MM.1S (cell line): ENCODE data around the gene ROR2.

Experiments used
- DNase-seq: peaks from one replicate; pipeline ENCODE4 v3.0.0-alpha.2; 2015
- H2AFZ ChIP-seq: fragments of 300-600 bp; sonication (generic); 2 replicates; pipeline ENCODE4 v1.6.0; 2016; ENCODE audit warnings: antibody characterized with exemption, low read length
- H3F3A ChIP-seq: fragments of 300-600 bp; sonication (generic); 2 replicates; pipeline ENCODE4 v1.6.1; 2016; ENCODE audit warnings: mild to moderate bottlenecking, antibody characterized with exemption, low read length, moderate library complexity, mixed read lengths; ENCODE audit not compliant: insufficient read depth
- H3K27ac ChIP-seq: fragments of 300-600 bp; sonication (generic); 2 replicates; pipeline ENCODE4 v1.5.1; 2016; ENCODE audit warnings: mild to moderate bottlenecking, low read length
- H3K27me3 ChIP-seq: fragments of 300-600 bp; sonication (generic); replicated peaks from 2 replicates; pipeline ENCODE4 v1.6.0; 2016; ENCODE audit warnings: low read length; ENCODE audit not compliant: insufficient read depth
- H3K36me3 ChIP-seq: fragments of 300-600 bp; sonication (generic); replicated peaks from 2 replicates; pipeline ENCODE4 v1.6.1; 2016; ENCODE audit warnings: mild to moderate bottlenecking, low read length, mixed read lengths; ENCODE audit not compliant: insufficient read depth
- H3K4me1 ChIP-seq: fragments of 300-600 bp; sonication (generic); 2 replicates; pipeline ENCODE4 v1.6.1; 2016; ENCODE audit warnings: low read length, mixed read lengths
- H3K4me2 ChIP-seq: fragments of 300-600 bp; sonication (generic); 2 replicates; pipeline ENCODE4 v1.6.0; 2016; ENCODE audit warnings: low read depth, low read length
- H3K4me3 ChIP-seq: fragments of 300-600 bp; sonication (generic); 2 replicates; pipeline ENCODE4 v1.5.1; 2016; ENCODE audit warnings: low read length, mixed read lengths
- H3K79me2 ChIP-seq: fragments of 300-600 bp; sonication (generic); 2 replicates; pipeline ENCODE4 v1.6.1; 2016; ENCODE audit warnings: mixed run types, low read length, mixed read lengths
- H3K9ac ChIP-seq: fragments of 300-600 bp; sonication (generic); 2 replicates; pipeline ENCODE4 v1.6.1; 2016; ENCODE audit warnings: low read length, mixed read lengths
- H3K9me2 ChIP-seq: fragments of 300-600 bp; sonication (generic); replicated peaks from 2 replicates; pipeline ENCODE4 v1.6.1; 2016; ENCODE audit warnings: mild to moderate bottlenecking, low read length, mixed read lengths; ENCODE audit not compliant: insufficient read depth
- H3K9me3 ChIP-seq: fragments of 300-600 bp; sonication (generic); replicated peaks from 2 replicates; pipeline ENCODE4 v1.6.1; 2016; ENCODE audit warnings: mild to moderate bottlenecking, low read length, mixed read lengths; ENCODE audit not compliant: insufficient read depth
- H4K20me1 ChIP-seq: fragments of 300-600 bp; sonication (generic); 2 replicates; pipeline ENCODE4 v1.6.1; 2016; ENCODE audit warnings: mild to moderate bottlenecking, low read length, moderate library complexity, mixed read lengths; ENCODE audit not compliant: insufficient read depth
- EZH2 ChIP-seq: fragments of 300-600 bp; sonication (generic); optimal IDR thresholded peaks from 2 replicates; pipeline ENCODE3; 2017; ENCODE audit warnings: low read depth, mild to moderate bottlenecking, antibody characterized with exemption, low read length, mixed read lengths
- EZH2phosphoT487 ChIP-seq: fragments of 300-600 bp; sonication (generic); IDR thresholded peaks from 2 replicates; pipeline ENCODE4 v1.6.1; 2018; ENCODE audit warnings: antibody characterized with exemption, low read length
- TF ChIP-seq, protein P1 (sequence below): fragments of 300-600 bp; sonication (generic); IDR thresholded peaks from 2 replicates; pipeline ENCODE4 v1.5.1; 2016; ENCODE audit warnings: antibody characterized with exemption, low read length, mixed read lengths

Gene ROR2

DNA sequence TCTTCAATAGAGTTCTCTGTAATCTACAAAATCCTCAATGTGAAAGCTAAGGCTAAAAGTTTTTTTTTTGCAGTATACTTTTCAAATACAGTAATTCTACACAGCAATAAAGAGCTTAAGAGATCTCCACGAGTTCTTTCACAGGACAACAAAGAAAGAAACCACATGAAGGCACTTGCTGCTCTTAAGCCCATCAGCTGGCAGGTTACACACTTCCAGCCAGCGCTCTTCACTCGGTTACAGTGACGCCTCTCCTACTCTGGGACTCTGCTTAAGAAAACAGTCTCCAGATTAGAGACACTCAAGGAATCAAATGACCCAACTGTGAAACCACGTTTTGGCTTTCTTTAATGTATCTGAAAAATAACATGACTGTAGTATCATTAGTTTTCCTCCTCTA, 85.0 kb downstream of the ROR2 start:
- Histone ChIP-seq H3K79me2 (peaks cover 29% of the 10 kb centered on the region; the same call in 1 of the 2 replicates), H3K9me3 (no peaks in the 10 kb centered on the region), H3K4me2 (no peak overlapping the region), H3K4me1 (no peaks in the 10 kb centered on the region), H3K4me3 (no peak overlapping the region), H4K20me1 (no peaks in the 10 kb centered on the region), H3K36me3 (no peaks in the 10 kb centered on the region), H3K9me2 (no peaks in the 10 kb centered on the region), H3K27ac (no peak overlapping the region), H3K9ac (no peak overlapping the region), H3F3A (no peaks in the 10 kb centered on the region), H2AFZ (no peak overlapping the region), H3K27me3 (no peaks in the 10 kb centered on the region)
- no peak for DNase-seq
- TF ChIP-seq EZH2phosphoT487 (no peak), EZH2 (no peak)
- TF ChIP-seq, protein P1, sequence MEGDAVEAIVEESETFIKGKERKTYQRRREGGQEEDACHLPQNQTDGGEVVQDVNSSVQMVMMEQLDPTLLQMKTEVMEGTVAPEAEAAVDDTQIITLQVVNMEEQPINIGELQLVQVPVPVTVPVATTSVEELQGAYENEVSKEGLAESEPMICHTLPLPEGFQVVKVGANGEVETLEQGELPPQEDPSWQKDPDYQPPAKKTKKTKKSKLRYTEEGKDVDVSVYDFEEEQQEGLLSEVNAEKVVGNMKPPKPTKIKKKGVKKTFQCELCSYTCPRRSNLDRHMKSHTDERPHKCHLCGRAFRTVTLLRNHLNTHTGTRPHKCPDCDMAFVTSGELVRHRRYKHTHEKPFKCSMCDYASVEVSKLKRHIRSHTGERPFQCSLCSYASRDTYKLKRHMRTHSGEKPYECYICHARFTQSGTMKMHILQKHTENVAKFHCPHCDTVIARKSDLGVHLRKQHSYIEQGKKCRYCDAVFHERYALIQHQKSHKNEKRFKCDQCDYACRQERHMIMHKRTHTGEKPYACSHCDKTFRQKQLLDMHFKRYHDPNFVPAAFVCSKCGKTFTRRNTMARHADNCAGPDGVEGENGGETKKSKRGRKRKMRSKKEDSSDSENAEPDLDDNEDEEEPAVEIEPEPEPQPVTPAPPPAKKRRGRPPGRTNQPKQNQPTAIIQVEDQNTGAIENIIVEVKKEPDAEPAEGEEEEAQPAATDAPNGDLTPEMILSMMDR, result no peak

DNA sequence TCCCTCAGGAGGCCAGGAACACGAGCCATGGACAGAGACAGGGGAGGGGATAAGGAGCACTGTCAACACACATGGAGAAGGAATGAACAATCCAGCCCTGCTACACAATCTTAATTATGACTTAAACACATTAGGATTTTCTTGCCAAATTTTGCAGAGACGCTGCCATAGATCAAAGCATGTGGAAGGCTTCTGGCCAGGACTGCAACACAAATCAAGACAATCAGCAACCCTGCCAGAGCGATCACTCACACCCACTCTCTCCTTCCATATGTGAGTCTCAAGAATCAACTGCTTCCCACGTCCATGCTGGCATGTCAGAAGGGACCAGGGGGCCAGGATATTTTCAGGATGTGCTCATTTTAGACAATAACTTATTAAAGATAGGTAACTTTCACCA, 85.6 kb downstream of the ROR2 start:
- Histone ChIP-seq H3K4me2 (no peak overlapping the region), H4K20me1 (no peaks in the 10 kb centered on the region), H3K4me1 (no peaks in the 10 kb centered on the region), H3K9ac (no peak overlapping the region), H3K4me3 (no peak overlapping the region), H3K27me3 (no peaks in the 10 kb centered on the region), H3K9me2 (no peaks in the 10 kb centered on the region), H3F3A (no peaks in the 10 kb centered on the region), H2AFZ (no peak overlapping the region), H3K36me3 (no peaks in the 10 kb centered on the region), H3K9me3 (no peaks in the 10 kb centered on the region), H3K27ac (no peak overlapping the region), H3K79me2 (peaks cover 29% of the 10 kb centered on the region; the same call in 1 of the 2 replicates)
- TF ChIP-seq, protein P1, result no peak
- TF ChIP-seq EZH2 (no peak), EZH2phosphoT487 (no peak)
- DNase-seq, result no peak

DNA sequence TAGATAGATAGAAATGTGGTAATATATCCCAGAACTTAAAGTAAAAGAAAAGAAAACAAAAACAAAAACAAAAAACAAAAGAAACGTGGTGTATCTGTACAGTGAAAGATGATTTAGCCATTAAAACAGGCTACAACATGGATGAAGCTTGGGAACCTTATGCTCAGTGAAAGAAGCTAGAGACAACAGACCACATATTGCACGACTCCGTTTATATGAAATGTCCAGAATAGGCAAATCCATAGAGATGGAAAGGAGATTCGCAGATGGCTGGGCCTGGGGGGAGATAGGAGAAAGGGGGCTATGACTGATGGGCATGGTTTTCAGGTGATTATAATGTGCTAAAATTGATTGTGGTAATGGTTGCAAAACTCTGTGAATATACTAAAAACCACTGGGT, 86.6 kb downstream of the ROR2 start:
- no peak for DNase-seq
- TF ChIP-seq, protein P1, result no peak
- no peak for TF ChIP-seq EZH2
- no peak for TF ChIP-seq EZH2phosphoT487
- H3K4me2 ChIP-seq, result no peak overlapping the region
- no peaks in the 10 kb centered on the region for H4K20me1 ChIP-seq
- no peaks in the 10 kb centered on the region for H3K9me3 ChIP-seq
- H3K4me3 ChIP-seq, result no peak overlapping the region
- H3K4me1 ChIP-seq, result no peaks in the 10 kb centered on the region
- no peaks in the 10 kb centered on the region for H3F3A ChIP-seq
- H3K79me2 ChIP-seq, result peaks cover 26% of the 10 kb centered on the region; the same call in 1 of the 2 replicates
- H3K36me3 ChIP-seq, result no peaks in the 10 kb centered on the region
- no peak overlapping the region for H3K27ac ChIP-seq
- no peak overlapping the region for H2AFZ ChIP-seq
- no peak overlapping the region for H3K9ac ChIP-seq
- no peaks in the 10 kb centered on the region for H3K27me3 ChIP-seq
- H3K9me2 ChIP-seq, result no peaks in the 10 kb centered on the region
